SK-N-SH (cell line): Measurements from ENCODE around the gene MFAP4. TPM values are rescaled to one million over a fixed set of nuclear protein-coding genes. Genes with fewer than 3 reads are reported as not detected.

Experiments
- CTCF ChIA-PET: fragments of 300-600, 350-600 bp; formaldehyde crosslinking; extraction: SDS; loops from one replicate; lab custom pipeline; 2021; lab: Yijun Ruan, JAX
- POLR2A ChIA-PET: fragments of 350-600 bp; sonication (Branson Sonifier 250); formaldehyde crosslinking; extraction: SDS; loops from one replicate; lab custom pipeline; 2020; ENCODE audit warnings: antibody characterized with exemption, inconsistent platforms; lab: Yijun Ruan, JAX
- DNase-seq: peaks from one replicate; pipeline ENCODE4 v3.0.0; 2012
- H2AFZ ChIP-seq: fragments of 200-600 bp; sonication (generic); 2 replicates; pipeline ENCODE4 v1.8.1; 2016; ENCODE audit warnings: antibody characterized with exemption, mild to moderate bottlenecking, low read depth
- H3F3A ChIP-seq: fragments of 200-600 bp; sonication (generic); replicated peaks from 2 replicates; pipeline ENCODE3; 2016; ENCODE audit warnings: antibody characterized with exemption, mild to moderate bottlenecking; ENCODE audit not compliant: insufficient read depth
- H3K27ac ChIP-seq, 2 experiments: fragments of 200-500 bp in 1 of 2; fragments of 200-600 bp in 1 of 2; sonication (Bioruptor generic) in 1 of 2; sonication (generic), shearing (Covaris generic) in 1 of 2; 2 replicates each; pipeline versions ENCODE4 v1.5.1 to v1.6.1; 2014 to 2016; ENCODE audit warnings: low read depth in 2 of 2, inconsistent platforms in 1 of 2, low read length in 1 of 2, mild to moderate bottlenecking in 1 of 2, mixed read lengths in 1 of 2
- H3K27me3 ChIP-seq: fragments of 200-600 bp; sonication (generic), shearing (Covaris generic); 2 replicates; pipeline ENCODE4 v1.6.1; 2016; ENCODE audit warnings: mixed run types; ENCODE audit not compliant: insufficient read depth
- H3K36me3 ChIP-seq, 2 experiments: fragments of 200-500 bp in 1 of 2; fragments of 200-600 bp in 1 of 2; sonication (Bioruptor generic) in 1 of 2; sonication (generic) in 1 of 2; replicated peaks in 1 of 2; 2 replicates each; pipeline versions ENCODE3 to v1.5.1; 2014 to 2016; ENCODE audit warnings: low read length in 1 of 2, mild to moderate bottlenecking in 1 of 2; ENCODE audit not compliant: insufficient read depth in 2 of 2, control insufficient read depth in 1 of 2
- H3K4me1 ChIP-seq, 2 experiments: fragments of 200-500 bp in 1 of 2; fragments of 200-600 bp in 1 of 2; sonication (Bioruptor generic) in 1 of 2; sonication (generic), shearing (Covaris generic) in 1 of 2; 2 replicates each; pipeline versions ENCODE4 v1.5.1 to v1.6.1; 2014 to 2016; ENCODE audit warnings: low read depth in 1 of 2, low read length in 1 of 2, mixed run types in 1 of 2; ENCODE audit not compliant: insufficient read depth in 2 of 2, control insufficient read depth in 1 of 2
- H3K4me2 ChIP-seq: fragments of 200-600 bp; sonication (generic), shearing (Covaris generic); 2 replicates; pipeline ENCODE4 v1.6.1; 2017; ENCODE audit warnings: mixed run types
- H3K4me3 ChIP-seq, 2 experiments: fragments of 200-500 bp in 1 of 2; fragments of 200-600 bp in 1 of 2; sonication (Bioruptor generic) in 1 of 2; sonication (generic), shearing (Covaris generic) in 1 of 2; 2 replicates each; pipeline versions ENCODE4 v1.5.1 to v1.8.1; 2014 to 2016; ENCODE audit warnings: low read depth in 2 of 2, inconsistent platforms in 1 of 2, low read length in 1 of 2, mild to moderate bottlenecking in 1 of 2, mixed read lengths in 1 of 2, moderate library complexity in 1 of 2
- H3K79me2 ChIP-seq: fragments of 200-600 bp; sonication (generic); 2 replicates; pipeline ENCODE4 v1.8.1; 2017; ENCODE audit warnings: mild to moderate bottlenecking; ENCODE audit not compliant: insufficient read depth
- H3K9ac ChIP-seq: fragments of 200-600 bp; sonication (generic); 2 replicates; pipeline ENCODE4 v1.6.1; 2017; ENCODE audit warnings: mixed run types
- H3K9me2 ChIP-seq: fragments of 200-600 bp; sonication (generic); 2 replicates; pipeline ENCODE4 v1.6.1; 2017; ENCODE audit warnings: mixed run types
- H3K9me3 ChIP-seq: fragments of 200-600 bp; sonication (generic); 2 replicates; pipeline ENCODE4 v1.6.1; 2017; ENCODE audit warnings: mixed run types, mild to moderate bottlenecking, moderate library complexity
- H4K20me1 ChIP-seq: fragments of 200-600 bp; sonication (generic); 2 replicates; pipeline ENCODE4 v1.6.1; 2017; ENCODE audit warnings: mild to moderate bottlenecking, mixed run types; ENCODE audit not compliant: insufficient read depth
- CHD2 ChIP-seq: fragments of 150-350 bp; IDR thresholded peaks from 2 replicates; pipeline ENCODE4 v1.6.1; 2018; ENCODE audit warnings: low read length; ENCODE audit not compliant: partially characterized antibody
- ELF1 ChIP-seq: IDR thresholded peaks from 2 replicates; pipeline ENCODE4 v1.4.0; 2012
- FOXM1 ChIP-seq: IDR thresholded peaks from 2 replicates; pipeline ENCODE4 v1.4.0; 2012; ENCODE audit warnings: low read depth, mild to moderate bottlenecking
- GABPA ChIP-seq: IDR thresholded peaks from 2 replicates; pipeline ENCODE4 v1.4.0; 2012; ENCODE audit warnings: low read depth, mild to moderate bottlenecking
- IRF3 ChIP-seq: fragments of 150-350 bp; IDR thresholded peaks from 2 replicates; pipeline ENCODE4 v1.6.1; 2016; ENCODE audit warnings: mild to moderate bottlenecking, low read depth, low read length
- RFX5 ChIP-seq: IDR thresholded peaks from 2 replicates; pipeline ENCODE4 v1.6.1; 2012; ENCODE audit warnings: mild to moderate bottlenecking, improper control_type of control experiment, low read length
- USF2 ChIP-seq: fragments of 150-350 bp; IDR thresholded peaks from 2 replicates; pipeline ENCODE4 v1.6.1; 2017; ENCODE audit warnings: antibody characterized with exemption, low read length, low read depth, borderline replicate concordance
- WGBS: methylation state at CpG from one replicate; pipeline ENCODE4 v1.1.6; 2017; ENCODE audit warnings: low lambda C conversion rate; 5-methylcytosine and 5-hydroxymethylcytosine counted together
- polyA plus RNA-seq, 3 experiments: library from polyadenylated mRNA; depleted of rRNA; stranded (reverse); fragments of >200 nt; gene quantifications; 2 replicates each; pipeline ENCODE4 v1.2.3, GENCODE V29; 2012

The MFAP4 gene
- polyA plus RNA-seq, 1 of the 3 experiments (the other 2 are of a cell fraction), result 120 TPM

GRCh38 chr17:19426631-19427030, 39.6 kb upstream of the MFAP4 start:
- H2AFZ ChIP-seq, result no peak overlapping the region
- no peaks in the 10 kb centered on the region for H4K20me1 ChIP-seq
- DNase-seq, result no peak
- no peak for TF ChIP-seq ELF1
- TF ChIP-seq IRF3, result no peak
- no peak for TF ChIP-seq CHD2
- no peak for TF ChIP-seq GABPA
- TF ChIP-seq, all 33 proteins: peak for 0
- ChIA-PET POLR2A (no interaction called here), CTCF (interaction anchor here (2.1 kb wide), 1 partner anchor 64 kb away, joined by 13 read pairs; the partner anchor contains the start of gene B9D1)
- Histone ChIP-seq H3K4me3 (no peak overlapping the region), H3K27ac (no peak overlapping the region), H3K4me1 (no peaks in the 10 kb centered on the region), H3K9me3 (no peaks in the 10 kb centered on the region), H3K4me2 (no peak overlapping the region), H3K27me3 (no peaks in the 10 kb centered on the region), H3K36me3 (no peaks in the 10 kb centered on the region), H3K79me2 (no peaks in the 10 kb centered on the region), H3K9ac (no peak overlapping the region), H3F3A (no peaks in the 10 kb centered on the region), H3K9me2 (no peaks in the 10 kb centered on the region)
- WGBS, result 94% methylated on average over 5 of the region's 5 CpGs

- POLR2A ChIA-PET, result no interaction called here
- Histone ChIP-seq H3K27me3 (no peaks in the 10 kb centered on the region), H3K36me3 (no peaks in the 10 kb centered on the region)
- DNase-seq, result no peak
- no peak for TF ChIP-seq USF2
- TF ChIP-seq RFX5, result no peak
- no peak for TF ChIP-seq FOXM1
- TF ChIP-seq, all 33 proteins: peak for 0
- Histone ChIP-seq H3K79me2 (no peaks in the 10 kb centered on the region), H3K9me2 (no peaks in the 10 kb centered on the region), H3K4me1 (no peaks in the 10 kb centered on the region), H3K27ac (no peak overlapping the region), H2AFZ (no peak overlapping the region), H4K20me1 (no peaks in the 10 kb centered on the region), H3K4me3 (no peak overlapping the region), H3K4me2 (no peak overlapping the region), H3K9ac (no peak overlapping the region), H3K9me3 (no peaks in the 10 kb centered on the region), H3F3A (no peaks in the 10 kb centered on the region)
- 75% methylated on average over 8 of the region's 8 CpGs for WGBS
- CTCF ChIA-PET, result interaction anchor here (0.6 to 2.1 kb wide), 6 partner anchors 8 to 1160 kb away, joined by 3 to 13 read pairs (median 3); partner anchors contain the start of gene B9D1
Measured at GRCh38 chr17:19424934-19425868, 38.2 kb upstream of the MFAP4 start.
